H1 (cell line): ENCODE results near the gene SLMAP. TPM values are rescaled to one million over a fixed set of nuclear protein-coding genes. Genes with fewer than 3 reads are reported as not detected.

Experiments
- CTCF ChIA-PET: fragments of 300-600 bp; sonication (Branson Sonifier 250); formaldehyde crosslinking; loops from one replicate; lab custom pipeline; 2021; ENCODE audit not compliant: partially characterized antibody; lab: Charles Lee
- POLR2A ChIA-PET: fragments of 300-600 bp; sonication (Branson Sonifier 250); formaldehyde crosslinking; loops from one replicate; lab custom pipeline; 2021; ENCODE audit warnings: inconsistent platforms; ENCODE audit not compliant: partially characterized antibody; lab: Charles Lee
- DNase-seq, 2 experiments: peaks; one replicate each; pipeline versions ENCODE4 v3.0.0 to v3.0.0-alpha.2; 2010 to 2022; ENCODE audit warnings: low spot score in 2 of 2, low read depth in 1 of 2, mixed read lengths in 1 of 2
- FAIRE-seq: peaks from 2 replicates; lab custom pipeline; 2011; peaks lifted over from hg19 to GRCh38; lab: Jason Lieb, UNC
- H2AFZ ChIP-seq: 2 replicates; pipeline ENCODE4 v1.8.1; 2012; ENCODE audit warnings: low read length, inconsistent platforms
- H2AK5ac ChIP-seq: 2 replicates; pipeline ENCODE4 v1.6.1; 2013; ENCODE audit warnings: low read depth, low read length
- H2BK120ac ChIP-seq: replicated peaks from 2 replicates; pipeline ENCODE3; 2013; ENCODE audit warnings: low read depth, low read length, inconsistent platforms
- H2BK12ac ChIP-seq: 2 replicates; pipeline ENCODE4 v1.6.1; 2013; ENCODE audit warnings: low read depth, low read length
- H2BK15ac ChIP-seq: 2 replicates; pipeline ENCODE4 v1.6.1; 2013; ENCODE audit warnings: low read length
- H2BK20ac ChIP-seq: 2 replicates; pipeline ENCODE4 v1.6.1; 2013; ENCODE audit warnings: low read length
- H2BK5ac ChIP-seq: 2 replicates; pipeline ENCODE4 v1.6.1; 2013; ENCODE audit warnings: low read depth, low read length
- H3K14ac ChIP-seq: 2 replicates; pipeline ENCODE4 v1.6.1; 2013; ENCODE audit warnings: inconsistent platforms; ENCODE audit not compliant: insufficient read length
- H3K18ac ChIP-seq: 2 replicates; pipeline ENCODE4 v1.6.1; 2013; ENCODE audit warnings: low read length; ENCODE audit errors: extremely low read depth
- H3K23ac ChIP-seq: 2 replicates; pipeline ENCODE4 v1.6.1; 2013; ENCODE audit warnings: inconsistent platforms; ENCODE audit not compliant: insufficient read length
- H3K23me2 ChIP-seq: 2 replicates; pipeline ENCODE4 v1.6.1; 2013; ENCODE audit warnings: low read depth, low read length
- H3K27ac ChIP-seq: 2 replicates; pipeline ENCODE4 v1.6.1; 2011; ENCODE audit warnings: low read depth, low read length, inconsistent platforms
- H3K27me3 ChIP-seq, 4 experiments: replicated peaks in 1 of 4; 1 replicate in 1 of 4; 2 replicates in 3 of 4; pipeline versions ENCODE4 v1.6.1 to v1.8.1; 2011 to 2013; ENCODE audit warnings: low read length in 3 of 4, mild to moderate bottlenecking in 3 of 4, inconsistent platforms in 2 of 4, mixed read lengths in 2 of 4, moderate library complexity in 1 of 4; ENCODE audit not compliant: control insufficient read depth in 3 of 4, insufficient read depth in 3 of 4; ENCODE audit errors: extremely low read depth in 1 of 4
- H3K36me3 ChIP-seq, 4 experiments: 2 replicates each; pipeline versions ENCODE4 v1.6.1 to v1.8.1; 2011 to 2013; ENCODE audit warnings: mild to moderate bottlenecking in 4 of 4, low read length in 3 of 4, moderate library complexity in 2 of 4, control low read depth in 1 of 4, inconsistent platforms in 1 of 4; ENCODE audit not compliant: insufficient read depth in 4 of 4, control insufficient read depth in 2 of 4
- H3K4ac ChIP-seq: replicated peaks from 2 replicates; pipeline ENCODE3; 2013; ENCODE audit warnings: low read length, low read depth, mixed read lengths, inconsistent platforms; ENCODE audit not compliant: insufficient read length
- H3K4me1 ChIP-seq, 4 experiments: replicated peaks in 1 of 4; 1 replicate in 1 of 4; 2 replicates in 3 of 4; pipeline versions ENCODE4 v1.6.1 to v1.8.1; 2011 to 2013; ENCODE audit warnings: low read length in 3 of 4, inconsistent platforms in 2 of 4, mixed read lengths in 1 of 4; ENCODE audit not compliant: insufficient read depth in 4 of 4, control insufficient read depth in 3 of 4
- H3K4me2 ChIP-seq, 2 experiments: 2 replicates each; pipeline versions ENCODE4 v1.6.1 to v1.8.1; 2011 to 2013; ENCODE audit warnings: low read depth in 2 of 2, low read length in 2 of 2, control low read depth in 1 of 2, inconsistent platforms in 1 of 2, mild to moderate bottlenecking in 1 of 2; ENCODE audit not compliant: insufficient read depth in 1 of 2
- H3K4me3 ChIP-seq, 4 experiments: fragments of 200-600, 300-600 bp in 1 of 4; sonication (generic), shearing (Covaris generic), sonication (Bioruptor Twin) in 1 of 4; 2 replicates each; pipeline versions ENCODE4 v1.5.1 to v1.8.1; 2011 to 2016; ENCODE audit warnings: low read length in 4 of 4, low read depth in 3 of 4, control low read depth in 2 of 4, inconsistent platforms in 2 of 4, mild to moderate bottlenecking in 2 of 4, mixed read lengths in 1 of 4, moderate library complexity in 1 of 4; ENCODE audit not compliant: insufficient read depth in 2 of 4; ENCODE audit errors: extremely low read depth in 1 of 4
- H3K56ac ChIP-seq: replicated peaks from 2 replicates; pipeline ENCODE3; 2013; ENCODE audit warnings: low read depth, mild to moderate bottlenecking, mixed read lengths, low read length, inconsistent platforms; ENCODE audit not compliant: insufficient read length
- H3K79me1 ChIP-seq: 2 replicates; pipeline ENCODE4 v1.6.1; 2013; ENCODE audit warnings: low read depth, low read length, control low read depth
- H3K79me2 ChIP-seq, 2 experiments: 2 replicates each; pipeline versions ENCODE4 v1.6.1 to v1.8.1; 2012 to 2013; ENCODE audit warnings: low read length in 2 of 2, mild to moderate bottlenecking in 2 of 2, inconsistent platforms in 1 of 2; ENCODE audit not compliant: insufficient read depth in 2 of 2, control insufficient read depth in 1 of 2
- H3K9ac ChIP-seq, 4 experiments: replicated peaks in 1 of 4; 1 replicate in 1 of 4; 2 replicates in 3 of 4; pipeline versions ENCODE4 v1.6.1 to v1.8.1; 2011 to 2013; ENCODE audit warnings: low read depth in 3 of 4, low read length in 3 of 4, control low read depth in 2 of 4, mild to moderate bottlenecking in 2 of 4, moderate library complexity in 2 of 4, inconsistent platforms in 1 of 4; ENCODE audit errors: extremely low read depth in 1 of 4
- H3K9me3 ChIP-seq, 2 experiments: 2 replicates each; pipeline versions ENCODE4 v1.6.1 to v1.8.1; 2012 to 2013; ENCODE audit warnings: mild to moderate bottlenecking in 2 of 2, moderate library complexity in 2 of 2, control low read depth in 1 of 2, inconsistent platforms in 1 of 2, low read depth in 1 of 2, low read length in 1 of 2, mixed read lengths in 1 of 2; ENCODE audit not compliant: insufficient read depth in 2 of 2
- H4K20me1 ChIP-seq, 2 experiments: replicated peaks in 1 of 2; 2 replicates each; pipeline versions ENCODE3 to v1.8.1; 2011 to 2013; ENCODE audit warnings: inconsistent platforms in 2 of 2, low read length in 2 of 2, mild to moderate bottlenecking in 1 of 2; ENCODE audit not compliant: insufficient read depth in 2 of 2, control insufficient read depth in 1 of 2
- H4K5ac ChIP-seq: 2 replicates; pipeline ENCODE4 v1.6.1; 2013; ENCODE audit warnings: low read length, low read depth, mixed read lengths, inconsistent platforms; ENCODE audit not compliant: insufficient read length
- H4K8ac ChIP-seq: 2 replicates; pipeline ENCODE4 v1.8.0; 2013; ENCODE audit warnings: mild to moderate bottlenecking, moderate library complexity, low read length, inconsistent platforms; ENCODE audit not compliant: insufficient read depth; ENCODE audit errors: extremely low read depth
- H4K91ac ChIP-seq: replicated peaks from 2 replicates; pipeline ENCODE3; 2013; ENCODE audit warnings: low read length, mixed read lengths, inconsistent platforms; ENCODE audit not compliant: insufficient read length
- CHD1 ChIP-seq: IDR thresholded peaks from 2 replicates; pipeline ENCODE4 v1.6.1; 2012; ENCODE audit warnings: low read depth, low read length, improper control_type of control experiment
- JUND ChIP-seq: IDR thresholded peaks from 2 replicates; pipeline ENCODE4 v1.6.1; 2011; ENCODE audit warnings: mild to moderate bottlenecking, improper control_type of control experiment, low read length
- MAFK ChIP-seq: IDR thresholded peaks from 2 replicates; pipeline ENCODE4 v1.6.1; 2012; ENCODE audit warnings: low read depth, mild to moderate bottlenecking, improper control_type of control experiment, low read length
- NRF1 ChIP-seq: IDR thresholded peaks from 2 replicates; pipeline ENCODE4 v1.6.1; 2011; ENCODE audit warnings: mild to moderate bottlenecking, low read depth, low read length, improper control_type of control experiment
- POLR2A ChIP-seq, 2 experiments: IDR thresholded peaks; 1 replicate in 1 of 2; 2 replicates in 1 of 2; pipeline ENCODE4 v1.6.1; 2011; ENCODE audit warnings: low read depth in 2 of 2, low read length in 2 of 2, mild to moderate bottlenecking in 2 of 2; ENCODE audit errors: control extremely low read depth in 1 of 2
- POLR2AphosphoS5 ChIP-seq: IDR thresholded peaks from 2 replicates; pipeline ENCODE4 v1.6.1; 2011; ENCODE audit warnings: low read depth, low read length
- POU5F1 ChIP-seq: IDR thresholded peaks from 2 replicates; pipeline ENCODE4 v1.6.1; 2011; ENCODE audit warnings: low read depth, mild to moderate bottlenecking, low read length, moderate library complexity
- RAD21 ChIP-seq, 2 experiments: IDR thresholded peaks in 1 of 2; conservative IDR thresholded peaks in 1 of 2; 2 replicates each; pipeline ENCODE4 v1.6.1; 2011; ENCODE audit warnings: low read depth in 2 of 2, low read length in 2 of 2, improper control_type of control experiment in 1 of 2, inconsistent platforms in 1 of 2, mild to moderate bottlenecking in 1 of 2, moderate library complexity in 1 of 2
- RFX5 ChIP-seq: IDR thresholded peaks from 2 replicates; pipeline ENCODE4 v1.6.1; 2011; ENCODE audit warnings: low read depth, low read length, improper control_type of control experiment, borderline replicate concordance
- RNF2 ChIP-seq: fragments of 200-900, 300-1000 bp; sonication (generic); IDR thresholded peaks from 2 replicates; pipeline ENCODE4 v1.7.1; 2016; ENCODE audit warnings: borderline replicate concordance, low read depth, mild to moderate bottlenecking, antibody characterized with exemption, low read length; ENCODE audit not compliant: poor library complexity, severe bottlenecking; ENCODE audit errors: missing control alignments
- SAP30 ChIP-seq: fragments of 300-600 bp; sonication (generic); IDR thresholded peaks from 2 replicates; pipeline ENCODE4 v1.7.1; 2012; ENCODE audit warnings: low read length, moderate library complexity, mild to moderate bottlenecking, inconsistent platforms; ENCODE audit not compliant: insufficient read depth, insufficient replicate concordance
- SRF ChIP-seq: IDR thresholded peaks from 2 replicates; pipeline ENCODE4 v1.6.1; 2011; ENCODE audit warnings: mild to moderate bottlenecking, low read depth, low read length, moderate library complexity
- SUZ12 ChIP-seq: fragments of 200-600 bp; sonication (generic); IDR thresholded peaks from 2 replicates; pipeline ENCODE4 v1.6.1; 2012; ENCODE audit warnings: mild to moderate bottlenecking, inconsistent platforms, low read length, moderate library complexity, mixed read lengths
- WGBS, 2 experiments: shearing (Covaris generic) in 1 of 2; methylation state at CpG; one replicate each; pipeline versions ENCODE4 v1.1.6 to v1.1.7; 2013 to 2015; ENCODE audit warnings: low lambda C conversion rate in 2 of 2, mixed read lengths in 2 of 2, inconsistent platforms in 1 of 2, low coverage in 1 of 2, missing lambda C conversion rate in 1 of 2; ENCODE audit not compliant: insufficient replicate concordance in 2 of 2, insufficient coverage in 1 of 2, insufficient read length in 1 of 2; ENCODE audit errors: extremely low coverage in 1 of 2, missing lambda C conversion rate in 1 of 2; 5-methylcytosine and 5-hydroxymethylcytosine counted together
- polyA plus RNA-seq, 7 experiments: library from polyadenylated mRNA; depleted of rRNA in 3 of 7; stranded (reverse) in 5 of 7; unstranded in 2 of 7; fragments of >200 nt in 5 of 7; fragments of 200-250 nt in 2 of 7; gene quantifications; 1 replicate in 5 of 7; 2 replicates in 1 of 7; 4 replicates in 1 of 7; pipeline versions ENCODE4 v1.2.1 to v1.2.3, GENCODE V29; 2011 to 2013; ENCODE audit warnings: missing spikeins in 2 of 7, mixed read lengths in 2 of 7
- total RNA-seq: library from RNA; stranded (reverse); fragmentation: NEBNext Ultra II Directional; extraction: Animal tissue kit (Norgen Biotek cat#: 25700); gene quantifications from 2 replicates; pipeline ENCODE4 v1.2.1, GENCODE V29; 2021
- TF ChIP-seq, protein P1 (sequence below): IDR thresholded peaks from 2 replicates; pipeline ENCODE4 v1.6.1; 2012; ENCODE audit warnings: inconsistent platforms

SLMAP gene
- total and polyA plus RNA-seq, 2 of the 8 experiments (the other 6 are each of a cell fraction or from before 2014, with no cell fraction given) = 13.6 to 70.4 TPM

DNA sequence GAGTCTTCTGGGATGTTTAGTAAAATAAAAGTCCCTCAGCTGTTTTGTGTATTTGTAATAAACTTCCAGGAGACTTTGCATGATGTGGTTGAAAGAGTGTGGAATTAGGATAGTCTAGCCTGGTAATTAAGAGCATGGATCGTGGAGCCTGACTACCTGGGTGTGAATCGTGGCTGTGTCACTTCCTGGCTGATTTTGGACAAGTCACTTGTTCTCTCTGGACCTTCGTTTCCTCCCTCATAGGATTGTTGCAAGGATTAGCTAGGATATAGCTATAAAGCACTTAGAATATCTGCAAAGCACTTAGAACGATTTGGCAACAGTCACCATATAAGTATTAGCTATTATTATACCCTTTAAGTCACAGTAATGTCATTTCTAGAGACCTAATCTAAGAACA, 40.2 kb downstream of the SLMAP start:
- no peak overlapping the region for H2BK20ac ChIP-seq
- H3K23me2 ChIP-seq = no peaks in the 10 kb centered on the region
- no peak overlapping the region for H4K8ac ChIP-seq
- H4K20me1 ChIP-seq = peaks cover 0 to 2% of the 10 kb centered on the region in 2 experiments
- no peaks in the 10 kb centered on the region for H3K27me3 ChIP-seq
- H3K4ac ChIP-seq = no peak overlapping the region
- no peak overlapping the region for H2AK5ac ChIP-seq
- no peak overlapping the region for H2AFZ ChIP-seq
- H3K9ac ChIP-seq = no peak overlapping the region
- no peak overlapping the region for H3K4me3 ChIP-seq
- peaks cover 0 to 5% (median 0%) of the 10 kb centered on the region in 4 experiments; a peak in 2 of 7 replicates for H3K4me1 ChIP-seq
- H2BK120ac ChIP-seq = no peak overlapping the region
- H3K14ac ChIP-seq = no peak overlapping the region
- H3K36me3 ChIP-seq = no peaks in the 10 kb centered on the region
- no peak overlapping the region for H2BK5ac ChIP-seq
- H3K9me3 ChIP-seq = no peaks in the 10 kb centered on the region
- H2BK12ac ChIP-seq = no peak overlapping the region
- no peak overlapping the region for H3K4me2 ChIP-seq
- ChIA-PET CTCF (interaction anchor here (0.6 to 1.0 kb wide), 3 partner anchors 11 to 151 kb away, joined by 3 to 4 read pairs (median 3); no protein-coding TSS in a partner anchor), POLR2A (no interaction called here)
- H4K5ac ChIP-seq = no peak overlapping the region
- no peak overlapping the region for H4K91ac ChIP-seq
- H3K79me2 ChIP-seq = peaks cover 0 to 85% of the 10 kb centered on the region in 2 experiments; a peak in 3 of 4 replicates
- H3K27ac ChIP-seq = no peak overlapping the region
- no peak for FAIRE-seq
- H3K18ac ChIP-seq = no peak overlapping the region
- H3K23ac ChIP-seq = no peak overlapping the region
- H3K79me1 ChIP-seq = peaks cover 5% of the 10 kb centered on the region; the same call in 1 of the 2 replicates
- H2BK15ac ChIP-seq = no peak overlapping the region
- 86% methylated on average over 4 of the region's 4 CpGs; no CpG with 5 or more reads in 1 of the 2 experiments for WGBS, 2 experiments
- no peak overlapping the region for H3K56ac ChIP-seq
- no peak for DNase-seq
- TF ChIP-seq POLR2AphosphoS5 (no peak), CHD1 (no peak), JUND (no peak), RFX5 (no peak), POLR2A (IDR thresholded peaks at IDR 0.05; ENCODE audit: control extremely low read depth in 1 of 2, low read depth in 2 of 2, low read length in 2 of 2) (no peak), MAFK (no peak), RAD21 (IDR thresholded peaks at IDR 0.05 in 1 of 2, conservative IDR thresholded peaks at IDR 0.05 in 1 of 2; ENCODE audit: low read depth in 2 of 2, low read length in 2 of 2) (no peak), SRF (no peak), SAP30 (no peak), POU5F1 (no peak), NRF1 (no peak), SUZ12 (no peak), RNF2 (no peak)
- TF ChIP-seq, protein P1, sequence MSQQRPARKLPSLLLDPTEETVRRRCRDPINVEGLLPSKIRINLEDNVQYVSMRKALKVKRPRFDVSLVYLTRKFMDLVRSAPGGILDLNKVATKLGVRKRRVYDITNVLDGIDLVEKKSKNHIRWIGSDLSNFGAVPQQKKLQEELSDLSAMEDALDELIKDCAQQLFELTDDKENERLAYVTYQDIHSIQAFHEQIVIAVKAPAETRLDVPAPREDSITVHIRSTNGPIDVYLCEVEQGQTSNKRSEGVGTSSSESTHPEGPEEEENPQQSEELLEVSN = no peak
